ENCODE data around the gene TPCN2.

GRCh38 chr11:69027704-69028372 is 20.9 kb upstream of the TPCN2 start:
- TF ChIP-seq POLR2A (IDR thresholded peaks at IDR 0.05; ENCODE audit: low read depth, low read length) (no peak), POLR2AphosphoS5 (IDR thresholded peaks at IDR 0.05; ENCODE audit: low read depth, low read length) (no peak), TAF1 (IDR thresholded peaks at IDR 0.05; ENCODE audit: borderline replicate concordance, low read depth, low read length) (no peak)
